HG03039 (cell line): Measurements from ENCODE around the gene CIAO2B.
"Not testable (repeated sequence)": the region's sequence is repeated elsewhere in the genome, so short reads cannot be mapped to it uniquely, and the experiment has no call there.

Experiments used
- ATAC-seq: cut with Tn5 transposase; IDR thresholded peaks from one replicate; pipeline ENCODE4 v1.9.1; 2021; ENCODE audit warnings: mild to moderate bottlenecking, moderate library complexity; ENCODE audit not compliant: unreplicated experiment

Gene CIAO2B

DNA sequence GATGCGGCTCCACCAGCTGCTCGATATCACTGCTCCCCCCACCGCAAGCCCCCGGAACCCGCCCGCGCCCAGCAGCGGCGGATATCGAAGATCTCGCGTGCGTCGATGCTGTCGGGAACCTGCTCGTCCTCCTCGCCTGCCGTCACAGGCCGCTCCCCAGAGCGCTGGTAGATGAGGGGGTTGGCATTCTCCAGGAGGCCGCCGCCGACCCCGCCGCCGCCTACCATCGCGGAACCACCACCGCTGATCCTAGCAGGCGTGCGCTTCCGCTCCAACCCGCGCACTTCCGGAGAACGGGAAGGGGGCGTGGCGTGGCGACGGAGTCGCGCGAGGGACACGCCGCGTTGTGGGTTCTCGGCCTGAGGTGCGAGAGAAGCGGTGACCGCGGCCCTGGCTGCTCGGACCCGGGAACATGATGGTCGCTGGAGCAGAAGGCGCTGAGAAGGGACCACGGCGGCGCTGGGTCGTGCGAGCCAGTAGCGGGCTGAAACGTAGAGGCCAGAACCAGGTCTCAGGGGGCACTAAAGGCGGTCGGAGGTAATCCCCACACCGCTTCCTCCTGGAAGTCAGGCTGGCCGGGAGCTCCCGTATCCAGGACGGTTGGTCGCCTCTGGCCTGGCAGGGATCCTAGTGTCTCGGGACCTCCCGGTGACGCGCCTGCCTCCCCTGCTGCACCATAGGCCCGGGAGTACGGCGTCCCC lies at the start of gene CIAO2B:
Gene CIAO2B (minus strand): TSS at position 265 of the 701 bp plus-strand sequence. CDS start 38 bp downstream, at position 227.
- ATAC-seq, result peak; percentile 60

DNA sequence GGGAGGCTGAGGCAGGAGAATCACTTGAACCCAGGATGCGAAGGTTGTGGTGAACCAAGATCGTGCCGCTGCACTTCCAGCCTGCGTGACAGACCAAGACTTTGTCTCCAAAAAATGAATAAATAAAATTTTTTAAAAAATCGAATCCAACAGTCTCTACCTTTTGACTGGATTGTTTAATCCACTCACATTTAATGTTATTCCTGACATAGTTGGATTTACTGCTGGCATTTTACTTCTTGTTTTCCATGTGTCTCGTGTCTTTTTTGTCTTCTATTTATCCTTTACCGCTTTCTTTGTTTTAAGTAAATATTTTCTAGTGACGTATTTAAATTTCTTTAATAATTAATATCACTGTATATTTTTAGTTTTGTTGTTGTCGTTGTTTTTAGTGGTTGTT lies 48.8 kb upstream of the CIAO2B start:
- no peak for ATAC-seq

DNA sequence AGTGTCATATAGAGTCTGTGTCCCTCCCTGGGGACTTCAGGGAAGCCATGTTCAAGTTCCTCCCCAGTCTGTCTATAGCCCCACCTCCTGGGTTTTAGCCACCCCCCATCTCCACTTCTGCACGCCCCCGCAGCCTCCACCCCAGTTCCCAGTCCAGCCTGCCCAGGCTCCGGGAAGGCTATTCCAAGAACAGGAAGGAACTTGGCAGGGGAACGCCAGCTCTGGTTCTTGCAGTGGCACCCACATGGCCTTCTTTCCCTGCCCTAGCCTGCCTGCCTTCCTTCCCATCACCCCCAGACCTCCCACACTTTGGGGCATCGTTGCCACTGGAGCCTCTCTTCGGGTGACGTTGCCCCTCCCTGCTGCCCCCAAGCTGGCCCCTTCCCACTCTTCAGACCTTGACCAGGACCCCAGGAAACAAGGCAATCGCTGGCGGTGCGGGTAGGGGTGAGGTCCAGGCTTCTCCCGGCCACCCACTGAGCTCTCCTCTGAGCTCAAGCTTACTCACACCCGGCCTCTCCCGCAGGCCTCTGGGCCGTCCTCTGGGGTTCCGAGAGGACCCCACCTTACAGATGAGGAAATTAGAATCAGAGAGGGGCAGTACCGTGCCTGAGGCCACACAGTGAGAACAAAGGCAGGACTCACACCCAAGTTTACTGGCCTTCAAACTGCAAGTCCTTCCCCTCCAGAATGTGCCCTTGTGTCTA lies 45.0 kb upstream of the CIAO2B start:
- ATAC-seq, result no peak

DNA sequence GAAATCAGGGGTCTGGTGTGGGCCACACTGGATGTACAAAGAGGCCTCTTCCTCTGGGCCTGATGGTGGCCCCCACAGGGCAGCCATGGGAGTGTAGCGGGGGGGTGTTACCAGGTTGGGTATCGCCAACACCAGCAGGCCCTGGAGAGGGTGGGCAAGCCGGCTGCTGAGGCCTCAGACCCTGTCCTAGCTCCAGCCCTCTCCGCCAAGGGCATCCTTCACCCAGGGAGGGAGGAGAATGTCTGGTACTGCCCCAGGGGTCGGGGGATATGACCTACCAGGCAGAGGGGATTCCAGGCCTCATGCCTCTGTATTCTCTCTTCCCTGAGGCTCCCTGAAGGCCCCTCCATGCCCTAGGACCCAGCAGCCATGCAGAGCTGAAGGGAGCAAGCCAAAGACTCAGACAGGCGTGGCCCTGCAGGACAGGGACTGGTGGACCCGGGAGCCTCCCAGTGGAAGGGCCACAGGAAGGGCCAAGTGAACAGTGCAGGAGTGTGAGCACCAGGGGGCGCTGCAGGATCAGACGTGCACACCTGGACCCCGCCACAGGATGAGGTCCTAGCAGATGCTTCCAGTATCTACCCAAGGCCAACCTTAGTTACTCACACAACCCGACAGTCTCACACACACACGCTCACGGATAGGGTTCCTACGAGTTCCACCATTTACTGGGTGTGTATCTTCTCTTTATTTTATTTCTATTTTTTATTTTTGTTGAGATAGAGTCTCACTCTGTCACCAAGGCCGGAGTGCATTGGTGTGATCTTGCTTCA lies 43.3 kb upstream of the CIAO2B start:
- peak; percentile 53 for ATAC-seq

DNA sequence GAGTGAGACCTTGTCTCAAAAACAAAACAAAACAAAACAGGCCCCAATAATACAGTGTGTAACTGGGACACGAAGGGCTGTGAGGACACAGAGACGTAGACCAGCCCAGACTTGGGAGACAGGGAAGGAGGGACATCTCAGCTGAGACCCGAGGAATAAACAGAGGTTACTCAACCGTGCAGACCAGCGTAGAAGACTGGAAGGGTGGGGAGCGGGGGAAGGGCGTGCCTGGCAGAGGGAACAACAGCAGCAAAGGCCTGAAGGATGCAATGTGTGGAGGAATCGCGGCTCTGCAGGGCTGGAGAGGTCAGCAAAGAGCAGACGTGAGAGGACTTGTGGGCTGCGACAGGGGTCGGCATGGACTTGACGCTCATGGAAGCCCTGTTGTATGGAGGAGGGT lies 42.5 kb upstream of the CIAO2B start:
- no peak for ATAC-seq

DNA sequence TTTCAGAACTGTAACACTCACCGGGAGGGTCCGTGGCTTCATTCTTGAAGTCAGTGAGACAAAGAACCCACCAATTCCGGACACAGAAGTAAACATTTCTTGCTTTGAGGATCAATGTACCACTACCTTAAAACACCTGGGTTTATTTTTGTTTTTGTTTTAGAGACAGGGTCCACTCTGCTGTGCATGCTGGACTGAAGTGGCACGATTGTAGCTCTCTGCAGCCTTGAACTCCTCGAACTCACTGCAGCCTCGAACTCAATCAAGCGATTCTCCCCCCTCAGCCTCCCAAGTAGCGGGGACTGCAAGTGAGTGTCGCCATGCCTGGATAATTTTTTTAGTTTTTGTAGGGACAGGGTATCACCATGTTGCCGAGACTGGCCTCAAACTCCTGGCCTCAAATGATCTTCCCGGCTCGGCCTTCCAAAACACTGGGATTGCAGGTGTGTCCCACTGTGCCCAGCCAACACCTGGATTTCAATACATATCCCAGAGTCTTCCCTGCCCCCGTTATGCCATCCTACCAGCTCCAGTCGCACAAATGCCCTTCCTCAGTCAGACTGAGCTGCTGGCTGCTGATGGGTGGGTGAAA lies 41.2 kb upstream of the CIAO2B start:
- ATAC-seq, result no peak

DNA sequence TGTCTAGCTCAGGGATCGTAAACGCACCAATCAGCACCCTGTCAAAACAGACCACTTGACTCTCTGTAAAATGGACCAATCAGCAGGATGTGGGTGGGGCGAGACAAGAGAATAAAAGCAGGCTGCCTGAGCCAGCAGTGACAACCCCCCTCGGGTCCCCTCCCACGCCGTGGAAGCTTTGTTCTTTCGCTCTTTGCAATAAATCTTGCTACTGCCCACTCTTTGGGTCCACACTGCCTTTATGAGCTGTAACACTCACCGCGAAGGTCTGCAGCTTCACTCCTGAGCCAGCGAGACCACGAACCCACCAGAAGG lies 40.7 kb upstream of the CIAO2B start:
- not testable (repeated sequence) for ATAC-seq

DNA sequence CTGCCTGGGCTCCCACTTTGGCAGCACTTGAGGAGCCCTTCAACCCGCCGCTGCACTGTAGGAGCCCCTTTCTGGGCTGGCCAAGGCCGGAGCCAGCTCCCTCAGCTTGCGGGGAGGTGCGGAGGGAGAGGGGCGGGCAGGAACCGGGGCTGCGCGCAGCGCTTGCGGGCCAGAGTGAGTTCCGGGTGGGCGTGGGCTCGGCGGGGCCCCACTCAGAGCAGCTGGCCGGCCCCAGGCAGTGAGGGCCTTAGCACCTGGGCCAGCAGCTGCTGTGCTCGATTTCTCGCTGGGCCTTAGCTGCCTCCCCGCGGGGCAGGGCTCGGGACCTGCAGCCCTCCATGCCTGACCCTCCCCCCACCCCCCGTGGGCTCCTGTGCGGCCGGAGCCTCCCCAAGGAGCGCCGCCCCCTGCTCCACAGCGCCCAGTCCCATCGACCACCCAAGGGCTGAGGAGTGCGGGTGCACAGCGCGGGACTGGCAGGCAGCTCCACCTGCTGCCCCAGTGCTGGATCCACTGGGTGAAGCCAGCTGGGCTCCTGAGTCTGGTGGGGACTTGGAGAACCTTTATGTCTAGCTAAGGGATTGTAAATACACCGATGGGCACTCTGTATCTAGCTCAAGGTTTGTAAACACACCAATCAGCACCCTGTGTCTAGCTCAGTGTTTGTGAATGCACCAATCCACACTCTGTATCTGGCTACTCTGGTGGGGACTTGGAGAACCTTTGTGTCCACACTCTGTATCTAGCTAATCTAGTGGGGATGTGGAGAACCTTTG lies 40.1 kb upstream of the CIAO2B start:
- not testable (repeated sequence) for ATAC-seq

DNA sequence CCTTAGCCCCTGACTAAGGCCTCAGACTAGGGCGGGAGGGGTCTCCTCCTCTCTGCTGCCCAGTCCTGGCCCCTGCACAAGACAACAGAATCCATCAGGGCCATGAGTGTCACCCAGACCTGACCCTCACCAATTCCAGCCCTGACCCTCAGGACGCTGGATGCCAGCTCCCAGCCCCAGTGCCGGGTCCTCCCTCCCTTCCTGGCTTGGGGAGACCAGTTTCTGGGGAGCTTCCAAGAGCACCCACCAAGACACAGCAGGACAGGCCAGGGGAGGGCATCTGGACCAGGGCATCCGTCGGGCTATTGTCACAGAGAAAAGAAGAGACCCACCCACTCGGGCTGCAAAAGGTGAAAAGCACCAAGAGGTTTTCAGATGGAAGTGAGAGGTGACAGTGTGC lies 39.5 kb upstream of the CIAO2B start:
- ATAC-seq, result no peak

DNA sequence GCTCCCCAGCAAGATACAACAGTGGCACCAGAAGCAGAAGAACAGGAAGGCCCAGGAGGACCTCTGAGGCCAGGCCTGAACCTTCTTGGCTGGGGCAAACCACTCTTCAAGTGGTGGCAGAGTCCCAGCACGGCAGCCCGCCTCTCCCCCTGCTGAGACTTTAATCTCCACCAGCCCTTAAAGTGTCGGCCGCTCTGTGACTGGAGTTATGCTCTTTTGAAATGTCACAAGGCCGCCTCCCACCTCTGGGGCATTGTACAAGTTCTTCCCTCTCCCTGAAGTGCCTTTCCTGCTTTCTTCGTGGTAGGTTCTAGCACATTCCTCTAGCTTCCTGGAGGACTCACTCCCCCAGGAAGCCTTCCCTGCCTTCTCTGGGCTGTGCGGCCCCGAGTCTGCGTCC lies 38.8 kb upstream of the CIAO2B start:
- no peak for ATAC-seq

DNA sequence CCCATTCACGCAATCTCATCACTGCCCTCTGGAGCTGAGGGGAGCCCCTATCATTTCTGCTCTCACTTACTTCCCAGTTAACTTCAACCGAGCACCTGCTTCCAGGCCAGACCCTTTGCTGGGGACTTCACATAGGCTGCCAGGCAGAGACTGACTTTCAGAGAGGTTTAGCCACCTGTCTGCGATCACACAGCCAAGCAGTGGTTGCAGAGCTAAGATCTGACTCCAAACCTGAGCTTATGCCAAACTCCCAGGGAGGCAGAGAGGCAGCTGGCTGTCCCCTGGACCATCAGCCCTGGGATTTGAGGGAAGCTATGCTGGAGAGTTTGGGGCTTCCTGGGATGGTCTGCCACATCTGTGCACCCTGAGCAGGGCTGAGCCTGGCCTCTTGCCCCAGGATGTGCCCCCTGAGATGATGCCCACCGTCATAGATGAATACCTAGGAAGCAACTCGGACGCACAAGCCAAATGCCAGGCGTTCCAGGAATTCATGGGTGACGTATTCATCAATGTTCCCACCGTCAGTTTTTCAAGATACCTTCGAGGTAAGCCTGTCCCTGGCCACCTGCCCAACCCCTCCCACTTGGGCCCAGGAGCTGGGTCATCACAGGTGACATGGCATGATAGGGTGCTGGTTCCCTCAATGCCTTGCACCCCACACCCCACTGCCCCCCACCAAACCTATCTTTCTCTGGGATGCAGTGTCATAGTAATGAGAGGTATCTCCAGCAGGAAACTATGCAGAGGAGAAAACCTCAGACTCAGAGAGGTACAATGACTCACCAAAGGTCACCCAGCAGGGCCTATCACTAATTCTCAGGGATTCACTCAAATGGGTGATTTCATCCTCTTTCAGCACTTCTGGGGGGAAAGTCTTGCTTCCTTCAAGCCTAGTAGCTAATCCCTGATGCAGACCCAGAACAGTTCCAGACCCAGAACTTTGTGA lies 36.8 kb upstream of the CIAO2B start:
- no peak for ATAC-seq

DNA sequence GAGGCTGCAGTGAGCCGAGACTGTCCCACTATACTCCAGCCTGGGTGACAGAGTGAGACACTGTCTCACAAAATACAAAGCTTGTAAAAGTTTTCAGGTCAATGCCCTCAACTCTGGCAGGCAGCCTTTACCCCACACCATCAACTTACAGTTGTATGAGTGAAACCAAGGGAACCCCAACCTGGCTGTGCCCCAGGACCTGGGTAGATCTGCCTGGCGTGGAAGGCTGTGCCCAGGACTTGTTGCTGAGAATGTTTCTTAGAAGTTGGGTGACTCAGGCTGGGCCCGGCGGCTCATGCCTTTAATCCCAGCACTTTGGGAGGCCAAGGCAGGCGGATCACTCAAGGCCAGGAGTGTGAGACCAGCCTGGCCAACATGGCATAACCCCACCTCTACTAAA lies 34.6 kb upstream of the CIAO2B start:
- ATAC-seq, result no peak

DNA sequence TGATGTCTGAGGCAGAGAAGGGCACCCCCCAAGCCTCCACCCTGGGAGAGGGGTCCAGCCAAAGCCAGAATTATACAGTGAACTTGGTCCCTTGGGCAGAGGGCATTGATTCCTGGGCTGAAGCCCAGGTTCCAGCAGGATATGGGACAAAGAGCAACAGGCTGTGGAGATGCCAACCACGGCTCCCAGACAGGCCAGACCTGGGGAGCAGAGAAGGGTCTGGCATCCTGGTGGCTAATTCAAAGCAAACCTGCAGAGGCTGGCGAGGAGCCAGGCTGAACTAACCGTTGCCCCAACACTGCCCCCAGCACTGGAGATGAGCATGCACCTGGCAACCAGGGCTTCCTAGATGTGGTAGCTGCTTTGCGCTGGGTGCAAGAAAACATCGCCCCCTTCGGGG lies 29.8 kb upstream of the CIAO2B start:
- ATAC-seq, result no peak

DNA sequence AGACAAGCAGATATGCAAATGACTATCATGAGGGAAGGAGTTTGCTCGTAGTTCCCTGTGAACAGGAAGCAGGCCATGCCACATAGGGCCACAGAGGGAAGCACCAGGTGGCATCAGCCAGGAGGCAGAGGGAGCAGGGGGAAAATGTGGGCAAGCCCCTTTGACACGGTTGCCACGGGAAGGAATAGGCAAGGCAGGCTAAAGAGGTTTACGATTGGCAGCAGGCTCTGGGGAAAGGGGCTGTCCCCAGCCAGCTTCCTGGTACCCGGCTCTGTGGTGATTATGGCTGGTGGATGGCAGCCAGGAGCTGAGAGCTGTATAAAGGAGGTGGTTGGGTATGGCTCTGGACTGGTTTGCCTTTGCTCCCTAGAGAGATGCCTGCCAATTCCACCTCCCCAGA lies 27.7 kb upstream of the CIAO2B start:
- ATAC-seq, result no peak

DNA sequence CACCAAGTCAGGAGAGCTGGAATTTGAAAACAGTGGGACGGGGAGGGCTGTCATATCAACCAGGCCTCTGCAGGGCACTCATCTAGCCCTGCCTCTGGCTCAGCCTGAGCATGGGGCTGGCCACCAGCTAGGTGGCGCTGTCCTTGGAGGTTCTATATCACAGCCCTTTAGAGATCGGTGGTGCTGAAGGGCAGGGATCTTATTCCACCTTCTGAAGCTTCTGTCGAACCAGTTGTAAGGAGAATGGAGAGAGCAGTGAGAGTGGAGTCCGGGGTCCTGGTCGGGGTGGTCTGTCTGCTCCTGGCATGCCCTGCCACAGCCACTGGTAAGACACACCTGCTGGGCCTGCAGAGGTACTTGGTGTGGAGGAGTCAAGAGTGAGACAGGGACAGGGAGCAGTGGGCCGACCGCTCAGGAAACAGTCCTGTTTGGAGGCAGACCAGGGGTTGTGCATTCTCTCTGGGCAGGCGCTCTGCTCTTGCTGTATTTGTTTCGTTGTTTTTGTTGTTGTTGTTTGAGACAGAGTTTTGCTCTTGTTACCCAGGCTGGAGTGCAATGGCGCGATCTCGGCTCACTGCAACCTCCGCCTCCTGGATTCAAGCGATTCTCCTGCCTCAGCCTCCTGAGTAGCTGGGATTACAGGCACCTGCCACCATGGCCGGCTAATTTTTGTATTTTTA lies 27.0 kb upstream of the CIAO2B start, which contains the start of gene CES3:
Gene CES3 (plus strand): TSS at position 202 of the 680 bp plus-strand sequence. CDS start 42 bp downstream, at position 244.
- ATAC-seq, result no peak

DNA sequence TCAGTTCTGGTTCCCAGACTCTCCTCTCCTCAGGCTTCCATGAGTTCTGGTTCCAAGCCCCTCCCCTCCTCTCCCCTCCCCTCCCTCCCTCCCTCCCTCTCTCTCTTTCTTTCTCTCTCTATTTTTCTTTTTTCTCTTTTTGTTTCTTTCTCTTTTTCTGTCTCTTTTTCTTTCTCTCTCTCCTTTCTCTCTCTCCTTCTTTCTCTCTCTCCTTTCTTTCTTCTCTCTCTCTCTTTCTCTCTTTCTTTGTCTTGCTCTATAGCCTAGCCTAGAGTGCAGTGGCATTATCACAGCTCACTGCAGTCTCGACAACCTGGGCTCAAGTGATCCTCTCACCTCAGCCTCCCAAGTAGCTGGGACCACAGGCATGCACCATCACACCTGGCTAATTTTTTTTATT lies 26.1 kb upstream of the CIAO2B start:
- ATAC-seq, result no peak

DNA sequence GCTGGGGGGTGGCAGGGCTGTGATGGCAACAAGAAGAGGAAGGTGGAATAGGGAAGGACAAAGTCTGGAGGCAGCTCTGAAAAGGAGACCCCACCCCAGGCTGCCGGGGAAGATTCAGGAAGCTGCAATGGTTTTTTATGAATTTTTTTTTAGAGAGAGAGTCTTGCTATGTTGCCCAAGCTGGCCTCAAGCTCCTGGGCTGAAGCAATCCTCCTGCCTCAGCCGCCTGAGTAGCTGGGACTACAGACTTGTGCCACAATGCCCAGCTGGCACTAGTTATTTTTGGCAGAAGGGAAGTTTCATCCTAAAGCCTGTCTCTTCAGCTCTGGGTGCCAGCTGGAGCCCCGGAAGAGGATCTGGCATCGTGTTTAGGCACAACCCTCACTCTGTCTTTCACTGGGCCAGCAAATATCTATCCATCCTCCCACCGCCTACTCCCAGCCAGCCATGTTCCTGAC lies 25.5 kb upstream of the CIAO2B start:
- no peak for ATAC-seq

DNA sequence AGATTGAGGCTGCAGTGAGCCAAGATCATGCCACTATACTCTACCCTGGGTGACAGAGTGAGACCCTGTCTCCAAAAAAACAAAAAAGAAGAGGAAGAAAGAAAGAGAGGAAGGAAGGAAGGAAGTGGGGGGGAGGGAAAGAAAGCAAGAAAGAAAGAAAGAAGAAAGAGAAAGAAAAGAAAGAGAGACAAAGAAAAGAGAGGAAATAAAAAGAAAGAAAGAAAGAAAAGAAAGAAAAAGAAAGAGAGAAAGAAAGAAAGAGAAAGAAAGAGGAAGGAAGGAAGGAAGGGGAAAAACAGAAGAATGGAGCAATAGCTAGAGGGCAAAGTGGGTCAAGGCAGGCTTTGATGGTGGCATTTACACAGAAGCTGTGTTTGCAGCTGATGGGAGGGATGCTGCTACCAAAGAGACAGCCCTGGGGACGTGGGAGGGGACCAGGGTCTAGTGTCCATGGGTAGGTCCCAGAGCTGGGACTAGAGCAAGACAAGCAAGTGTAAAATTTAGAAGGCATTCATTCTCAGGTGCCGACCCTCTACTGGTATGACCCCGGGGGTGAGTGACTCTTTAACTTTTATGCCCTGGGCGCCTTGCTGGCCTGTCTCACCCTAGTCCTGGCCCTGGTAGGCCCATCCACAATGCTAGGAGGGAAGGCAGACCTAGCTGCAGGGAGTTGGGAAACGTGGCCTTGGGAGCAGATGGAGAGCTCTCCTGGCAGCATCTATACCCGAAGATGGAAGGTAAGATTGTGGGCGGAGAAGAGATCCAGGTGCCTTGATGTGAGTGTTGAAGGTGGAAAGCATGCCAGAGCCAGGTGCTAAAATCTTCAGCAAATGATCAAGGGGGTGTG lies 24.9 kb upstream of the CIAO2B start:
- ATAC-seq, result no peak
